Panc1 (cell line): ENCODE results near the gene ADK. TPM values are rescaled to one million over a fixed set of nuclear protein-coding genes. Genes with fewer than 3 reads are reported as not detected.

ENCODE experiments used
- ATAC-seq: fragments of 200-7000 bp; cut with Tn5 transposase; 2 replicates; pipeline ENCODE4 v1.9.1; 2020; ENCODE audit warnings: mild to moderate bottlenecking, moderate library complexity
- BruUV-seq: library from RNA; stranded (reverse); fragments of 400-500 nt; replicated peaks from 2 replicates; lab custom pipeline; 2021; lab: Mats Ljungman, UMichigan
- CTCF ChIA-PET: fragments of 300-600 bp; sonication (Branson Sonifier 250); formaldehyde crosslinking; loops from one replicate; lab custom pipeline; 2022; ENCODE audit warnings: antibody characterized with exemption; lab: Charles Lee
- POLR2A ChIA-PET: fragments of 300-600 bp; sonication (Branson Sonifier 250); formaldehyde crosslinking; loops from one replicate; lab custom pipeline; 2022; ENCODE audit warnings: antibody characterized with exemption; lab: Charles Lee
- DNase-seq: peaks from one replicate; pipeline ENCODE4 v3.0.0-alpha.2; 2010; ENCODE audit warnings: low read depth, low spot score
- H3K27ac ChIP-seq: 2 replicates; pipeline ENCODE4 v1.5.1; 2011; ENCODE audit warnings: mild to moderate bottlenecking, low read length, inconsistent platforms
- H3K27me3 ChIP-seq: fragments of 200-500 bp; sonication (Bioruptor generic); 2 replicates; pipeline ENCODE4 v1.6.0; 2014; ENCODE audit warnings: low read length, inconsistent platforms; ENCODE audit not compliant: control insufficient read depth, insufficient read depth
- H3K36me3 ChIP-seq: fragments of 200-500 bp; sonication (Bioruptor generic); 2 replicates; pipeline ENCODE4 v1.5.1; 2014; ENCODE audit warnings: inconsistent platforms, mild to moderate bottlenecking, low read length, moderate library complexity; ENCODE audit not compliant: control insufficient read depth, insufficient read depth
- H3K4me1 ChIP-seq: 2 replicates; pipeline ENCODE4 v1.5.1; 2011; ENCODE audit warnings: inconsistent platforms, mild to moderate bottlenecking, low read length, moderate library complexity; ENCODE audit not compliant: control insufficient read depth, insufficient read depth
- H3K4me3 ChIP-seq, 2 experiments: 2 replicates each; pipeline ENCODE4 v1.5.1; 2011 to 2012; ENCODE audit warnings: low read depth in 2 of 2, low read length in 2 of 2, mild to moderate bottlenecking in 2 of 2, inconsistent platforms in 1 of 2, moderate library complexity in 1 of 2
- H3K9me3 ChIP-seq: fragments of 200-500 bp; sonication (Bioruptor generic); 2 replicates; pipeline ENCODE4 v1.5.1; 2014; ENCODE audit warnings: low read depth, mild to moderate bottlenecking, inconsistent platforms, low read length, moderate library complexity; ENCODE audit not compliant: control insufficient read depth, insufficient read depth
- POLR2AphosphoS5 ChIP-seq: IDR thresholded peaks from 2 replicates; pipeline ENCODE4 v1.6.1; 2012; ENCODE audit warnings: mild to moderate bottlenecking, low read depth, low read length, moderate library complexity
- SIN3A ChIP-seq: IDR thresholded peaks from 2 replicates; pipeline ENCODE4 v1.6.1; 2012; ENCODE audit warnings: low read depth, mild to moderate bottlenecking, low read length, moderate library complexity, borderline replicate concordance; ENCODE audit not compliant: insufficient read depth
- TCF7L2 ChIP-seq: IDR thresholded peaks from 2 replicates; pipeline ENCODE4 v1.6.1; 2011; ENCODE audit warnings: mild to moderate bottlenecking, low read depth, low read length, inconsistent platforms
- in situ Hi-C: cut with HindIII; loops from 2 replicates; pipeline ENCODE4 v1.10.0; 2016; ENCODE audit warnings: low sequenced_read_pairs, low pct_unique_long_range_greater_than_20kb
- intact Hi-C: fragments of 100-400 bp; cut with micrococcal nuclease; formaldehyde crosslinking; loops from one replicate; pipeline ENCODE4 v1.10.0; 2022; ENCODE audit not compliant: unreplicated experiment
- total RNA-seq: library from RNA; stranded (reverse); gene quantifications from one replicate; pipeline ENCODE4 v1.2.1, GENCODE V29; 2021; ENCODE audit not compliant: unreplicated experiment
- TF ChIP-seq, protein P1 (sequence below): fragments of 450-650 bp; IDR thresholded peaks from 2 replicates; pipeline ENCODE4 v1.5.1; 2017; ENCODE audit warnings: mild to moderate bottlenecking
- TF ChIP-seq, protein P2 (sequence below), 2 experiments: IDR thresholded peaks; 2 replicates each; pipeline ENCODE4 v1.6.1; 2011 to 2012; ENCODE audit warnings: low read depth in 2 of 2, control low read depth in 1 of 2, low read length in 1 of 2, mild to moderate bottlenecking in 1 of 2, moderate library complexity in 1 of 2; ENCODE audit not compliant: insufficient read depth in 1 of 2

Gene ADK
- total RNA-seq, 1 experiment from 2014 or later: 64.5 TPM

DNA sequence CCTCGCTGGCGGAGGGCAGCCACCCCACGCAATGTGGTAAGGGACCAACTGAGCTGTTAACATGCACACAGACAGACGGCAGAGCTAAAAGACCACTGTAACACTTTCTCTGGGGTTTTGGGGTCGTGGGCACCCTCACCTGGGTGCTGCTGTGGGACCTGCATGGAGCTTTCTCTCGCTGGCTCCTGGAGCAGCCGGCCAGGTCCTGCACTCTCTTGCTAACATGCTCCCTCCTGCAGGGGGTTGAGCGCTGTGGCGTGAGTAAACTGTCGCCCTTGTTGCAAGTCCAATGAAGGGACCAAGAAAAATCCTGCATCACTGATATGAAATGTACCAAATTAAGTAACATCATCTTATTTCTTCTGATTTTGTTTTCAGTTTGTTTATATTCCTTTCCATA lies 92.0 kb downstream of the ADK start:
- no peaks in the 10 kb centered on the region for H3K4me1 ChIP-seq
- no peaks in the 10 kb centered on the region for H3K27me3 ChIP-seq
- no peak overlapping the region for H3K4me3 ChIP-seq
- in situ Hi-C loops (no loop called here), intact Hi-C loops (no loop called here)
- DNase-seq: no peak
- BruUV-seq: no TSS peak
- POLR2A ChIA-PET: no interaction called here
- no peak for TF ChIP-seq SIN3A
- TF ChIP-seq TCF7L2: no peak
- TF ChIP-seq, protein P1, sequence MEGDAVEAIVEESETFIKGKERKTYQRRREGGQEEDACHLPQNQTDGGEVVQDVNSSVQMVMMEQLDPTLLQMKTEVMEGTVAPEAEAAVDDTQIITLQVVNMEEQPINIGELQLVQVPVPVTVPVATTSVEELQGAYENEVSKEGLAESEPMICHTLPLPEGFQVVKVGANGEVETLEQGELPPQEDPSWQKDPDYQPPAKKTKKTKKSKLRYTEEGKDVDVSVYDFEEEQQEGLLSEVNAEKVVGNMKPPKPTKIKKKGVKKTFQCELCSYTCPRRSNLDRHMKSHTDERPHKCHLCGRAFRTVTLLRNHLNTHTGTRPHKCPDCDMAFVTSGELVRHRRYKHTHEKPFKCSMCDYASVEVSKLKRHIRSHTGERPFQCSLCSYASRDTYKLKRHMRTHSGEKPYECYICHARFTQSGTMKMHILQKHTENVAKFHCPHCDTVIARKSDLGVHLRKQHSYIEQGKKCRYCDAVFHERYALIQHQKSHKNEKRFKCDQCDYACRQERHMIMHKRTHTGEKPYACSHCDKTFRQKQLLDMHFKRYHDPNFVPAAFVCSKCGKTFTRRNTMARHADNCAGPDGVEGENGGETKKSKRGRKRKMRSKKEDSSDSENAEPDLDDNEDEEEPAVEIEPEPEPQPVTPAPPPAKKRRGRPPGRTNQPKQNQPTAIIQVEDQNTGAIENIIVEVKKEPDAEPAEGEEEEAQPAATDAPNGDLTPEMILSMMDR: no peak
- TF ChIP-seq, protein P2, sequence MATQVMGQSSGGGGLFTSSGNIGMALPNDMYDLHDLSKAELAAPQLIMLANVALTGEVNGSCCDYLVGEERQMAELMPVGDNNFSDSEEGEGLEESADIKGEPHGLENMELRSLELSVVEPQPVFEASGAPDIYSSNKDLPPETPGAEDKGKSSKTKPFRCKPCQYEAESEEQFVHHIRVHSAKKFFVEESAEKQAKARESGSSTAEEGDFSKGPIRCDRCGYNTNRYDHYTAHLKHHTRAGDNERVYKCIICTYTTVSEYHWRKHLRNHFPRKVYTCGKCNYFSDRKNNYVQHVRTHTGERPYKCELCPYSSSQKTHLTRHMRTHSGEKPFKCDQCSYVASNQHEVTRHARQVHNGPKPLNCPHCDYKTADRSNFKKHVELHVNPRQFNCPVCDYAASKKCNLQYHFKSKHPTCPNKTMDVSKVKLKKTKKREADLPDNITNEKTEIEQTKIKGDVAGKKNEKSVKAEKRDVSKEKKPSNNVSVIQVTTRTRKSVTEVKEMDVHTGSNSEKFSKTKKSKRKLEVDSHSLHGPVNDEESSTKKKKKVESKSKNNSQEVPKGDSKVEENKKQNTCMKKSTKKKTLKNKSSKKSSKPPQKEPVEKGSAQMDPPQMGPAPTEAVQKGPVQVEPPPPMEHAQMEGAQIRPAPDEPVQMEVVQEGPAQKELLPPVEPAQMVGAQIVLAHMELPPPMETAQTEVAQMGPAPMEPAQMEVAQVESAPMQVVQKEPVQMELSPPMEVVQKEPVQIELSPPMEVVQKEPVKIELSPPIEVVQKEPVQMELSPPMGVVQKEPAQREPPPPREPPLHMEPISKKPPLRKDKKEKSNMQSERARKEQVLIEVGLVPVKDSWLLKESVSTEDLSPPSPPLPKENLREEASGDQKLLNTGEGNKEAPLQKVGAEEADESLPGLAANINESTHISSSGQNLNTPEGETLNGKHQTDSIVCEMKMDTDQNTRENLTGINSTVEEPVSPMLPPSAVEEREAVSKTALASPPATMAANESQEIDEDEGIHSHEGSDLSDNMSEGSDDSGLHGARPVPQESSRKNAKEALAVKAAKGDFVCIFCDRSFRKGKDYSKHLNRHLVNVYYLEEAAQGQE (IDR thresholded peaks at IDR 0.05; ENCODE audit: insufficient read depth in 1 of 2, low read depth in 2 of 2, low read length in 1 of 2): no peak
- no peak for TF ChIP-seq POLR2AphosphoS5
- H3K9me3 ChIP-seq: no peaks in the 10 kb centered on the region
- CTCF ChIA-PET: no interaction called here
- H3K27ac ChIP-seq: no peak overlapping the region
- no peak for ATAC-seq
- H3K36me3 ChIP-seq: no peaks in the 10 kb centered on the region

DNA sequence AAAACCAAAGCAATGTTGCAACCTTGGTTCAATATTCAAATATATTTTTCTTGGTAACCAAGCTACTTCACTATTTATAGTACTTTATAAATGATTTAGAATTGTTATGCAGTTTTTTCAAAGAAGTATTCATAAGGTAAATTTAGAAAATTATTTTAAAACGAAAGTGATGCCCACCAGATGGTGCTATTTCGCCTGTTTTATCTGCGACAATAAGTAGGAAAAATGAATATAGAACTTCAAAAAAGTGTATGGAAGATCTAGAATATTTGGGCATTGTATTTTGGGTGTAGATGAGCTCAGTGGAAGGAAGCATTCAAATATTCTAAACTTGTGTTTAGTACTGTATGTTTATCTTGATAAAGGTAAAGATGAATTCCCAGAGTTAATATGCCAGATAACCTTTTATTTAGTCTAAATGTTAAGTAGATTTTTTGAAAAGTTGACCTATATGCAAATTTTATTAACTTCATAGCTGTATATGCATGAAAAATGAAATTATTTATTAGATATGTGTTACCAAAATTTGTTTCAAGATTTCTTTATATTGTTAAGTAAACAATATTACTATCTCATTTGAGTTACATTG lies 93.2 kb downstream of the ADK start:
- ATAC-seq: no peak
- TF ChIP-seq SIN3A: no peak
- TF ChIP-seq, protein P1: peak; percentile 62; the same call in 1 of the 2 replicates
- no peaks in the 10 kb centered on the region for H3K27me3 ChIP-seq
- CTCF ChIA-PET: interaction anchor here (1.0 to 1.1 kb wide), 2 partner anchors 9 to 854 kb away, joined by 3 to 6 read pairs; no protein-coding TSS in a partner anchor
- H3K36me3 ChIP-seq: no peaks in the 10 kb centered on the region
- H3K9me3 ChIP-seq: no peaks in the 10 kb centered on the region
- H3K27ac ChIP-seq: no peak overlapping the region
- POLR2A ChIA-PET: no interaction called here
- DNase-seq: no peak
- no peaks in the 10 kb centered on the region for H3K4me1 ChIP-seq
- BruUV-seq: no TSS peak
- H3K4me3 ChIP-seq: no peak overlapping the region
- in situ Hi-C loops: no loop called here
- intact Hi-C loops: no loop called here
